Esophagus muscularis mucosa (tissue), 4 donors: Measurements from ENCODE around the gene YIPF2.

Experiments used
- EP300 ChIP-seq: sonication (generic); formaldehyde crosslinking; IDR thresholded peaks from one replicate; pipeline ENCODE4 v1.6.1; 2017; ENCODE audit warnings: antibody characterized with exemption
- POLR2A ChIP-seq: fragments of 450-650 bp; IDR thresholded peaks from one replicate; pipeline ENCODE4 v1.6.1; 2017; ENCODE audit warnings: antibody characterized with exemption, moderate library complexity, mild to moderate bottlenecking, low read depth
- POLR2AphosphoS5 ChIP-seq, 2 donors: sonication (generic); formaldehyde crosslinking; IDR thresholded peaks; one replicate each; pipeline ENCODE4 v1.6.1; 2017; ENCODE audit warnings: antibody characterized with exemption in 2 of 2
- TF ChIP-seq, protein P1 (sequence below), 3 experiments: fragments of 200-600 bp in 2 of 3; fragments of 450-650 bp in 1 of 3; sonication (generic) in 2 of 3; IDR thresholded peaks; one replicate each; pipeline ENCODE4 v1.5.1; 2017 to 2019; ENCODE audit warnings: antibody characterized with exemption in 3 of 3, mild to moderate bottlenecking in 2 of 3, moderate library complexity in 1 of 3

DNA sequence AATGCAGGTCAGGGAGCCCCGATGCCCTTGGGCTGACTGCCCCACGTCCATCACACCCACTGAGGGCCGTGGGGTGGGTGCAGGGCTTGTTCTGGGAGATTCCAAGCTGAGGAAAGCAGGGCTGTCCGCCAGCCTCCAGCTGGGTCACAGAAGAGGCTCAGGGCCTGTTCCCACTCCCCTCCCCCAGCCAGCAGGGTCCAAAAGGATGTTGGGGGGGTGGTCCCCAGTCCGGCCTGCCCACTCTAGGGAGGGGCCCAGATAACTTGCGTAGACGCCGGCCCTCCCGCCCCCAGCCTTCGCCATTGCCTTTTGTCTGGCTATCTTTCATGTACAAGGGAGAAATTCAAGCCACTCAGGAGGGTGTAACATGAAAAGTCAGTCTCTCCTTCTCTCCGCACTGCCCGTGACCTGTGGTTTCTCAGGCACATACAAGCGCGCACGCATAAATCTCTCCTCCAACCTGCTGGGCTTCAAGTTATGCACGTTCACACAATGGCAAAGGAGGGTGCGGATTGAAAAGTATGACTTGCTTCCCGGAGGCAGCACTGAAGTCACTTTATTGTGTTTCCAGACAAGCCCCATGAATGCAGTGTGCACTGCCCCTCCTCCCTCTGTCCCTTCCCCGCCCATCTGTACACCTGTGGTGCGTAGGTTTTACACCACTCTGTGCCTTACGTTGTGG, 36.9 kb downstream of the YIPF2 start:
- TF ChIP-seq, protein P1, sequence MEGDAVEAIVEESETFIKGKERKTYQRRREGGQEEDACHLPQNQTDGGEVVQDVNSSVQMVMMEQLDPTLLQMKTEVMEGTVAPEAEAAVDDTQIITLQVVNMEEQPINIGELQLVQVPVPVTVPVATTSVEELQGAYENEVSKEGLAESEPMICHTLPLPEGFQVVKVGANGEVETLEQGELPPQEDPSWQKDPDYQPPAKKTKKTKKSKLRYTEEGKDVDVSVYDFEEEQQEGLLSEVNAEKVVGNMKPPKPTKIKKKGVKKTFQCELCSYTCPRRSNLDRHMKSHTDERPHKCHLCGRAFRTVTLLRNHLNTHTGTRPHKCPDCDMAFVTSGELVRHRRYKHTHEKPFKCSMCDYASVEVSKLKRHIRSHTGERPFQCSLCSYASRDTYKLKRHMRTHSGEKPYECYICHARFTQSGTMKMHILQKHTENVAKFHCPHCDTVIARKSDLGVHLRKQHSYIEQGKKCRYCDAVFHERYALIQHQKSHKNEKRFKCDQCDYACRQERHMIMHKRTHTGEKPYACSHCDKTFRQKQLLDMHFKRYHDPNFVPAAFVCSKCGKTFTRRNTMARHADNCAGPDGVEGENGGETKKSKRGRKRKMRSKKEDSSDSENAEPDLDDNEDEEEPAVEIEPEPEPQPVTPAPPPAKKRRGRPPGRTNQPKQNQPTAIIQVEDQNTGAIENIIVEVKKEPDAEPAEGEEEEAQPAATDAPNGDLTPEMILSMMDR (IDR thresholded peaks at IDR 0.05), result no peak
- no peak for TF ChIP-seq POLR2A
- no peak for TF ChIP-seq POLR2AphosphoS5 (IDR thresholded peaks at IDR 0.05)
- no peak for TF ChIP-seq EP300
